Right atrium auricular region (tissue), 2 donors: ENCODE data around the gene SLC44A3. TPM values are rescaled to one million over a fixed set of nuclear protein-coding genes. Genes with fewer than 3 reads are reported as not detected.

Experiments
- DNase-seq: peaks from one replicate; pipeline ENCODE4 v3.0.0-alpha.2; 2019; ENCODE audit warnings: low spot score
- H3K27ac ChIP-seq, 2 donors: fragments of 200-600 bp; sonication (generic); 1 replicate in 1 of 2; 2 replicates in 1 of 2; pipeline ENCODE4 v1.5.1; 2016 to 2019
- H3K27me3 ChIP-seq, 2 donors: fragments of 200-600 bp; sonication (generic); one replicate each; pipeline versions ENCODE4 v1.5.1 to v1.6.0; 2017 to 2019
- H3K36me3 ChIP-seq: fragments of 200-600 bp; sonication (generic); one replicate; pipeline ENCODE4 v1.5.1; 2016
- H3K4me1 ChIP-seq, 2 donors: fragments of 200-600 bp; sonication (generic); one replicate each; pipeline versions ENCODE4 v1.5.1 to v1.6.0; 2017 to 2019
- H3K4me3 ChIP-seq, 2 donors: fragments of 200-600 bp; sonication (generic); 1 replicate in 1 of 2; 2 replicates in 1 of 2; pipeline ENCODE4 v1.5.1; 2017 to 2019; ENCODE audit warnings: mild to moderate bottlenecking in 1 of 2, moderate library complexity in 1 of 2
- H3K9me3 ChIP-seq, 2 donors: fragments of 200-600 bp; sonication (generic); one replicate each; pipeline ENCODE4 v1.5.1; 2019
- CTCF ChIP-seq, 2 donors: fragments of 200-600 bp; sonication (generic); IDR thresholded peaks; one replicate each; pipeline ENCODE4 v1.5.1; 2019; ENCODE audit warnings: antibody characterized with exemption in 2 of 2
- total RNA-seq, 2 donors: library from RNA; depleted of rRNA; stranded (reverse); fragments of >200 nt; gene quantifications; one replicate each; pipeline ENCODE4 v1.1.0, GENCODE V29; 2016

Gene SLC44A3
- total RNA-seq, 2 donors from 2014 or later = 2.7 to 9.5 TPM

GRCh38 chr1:94840808-94841207 is 20.7 kb downstream of the SLC44A3 start:
- TF ChIP-seq CTCF (IDR thresholded peaks at IDR 0.05) = no peak
- H3K36me3 ChIP-seq = no peaks in the 10 kb centered on the region
- H3K4me3 ChIP-seq = no peak overlapping the region
- no peak for DNase-seq
- H3K27me3 ChIP-seq = no peaks in the 10 kb centered on the region
- H3K9me3 ChIP-seq = no peaks in the 10 kb centered on the region
- no peak overlapping the region for H3K27ac ChIP-seq
- no peaks in the 10 kb centered on the region for H3K4me1 ChIP-seq

DNA sequence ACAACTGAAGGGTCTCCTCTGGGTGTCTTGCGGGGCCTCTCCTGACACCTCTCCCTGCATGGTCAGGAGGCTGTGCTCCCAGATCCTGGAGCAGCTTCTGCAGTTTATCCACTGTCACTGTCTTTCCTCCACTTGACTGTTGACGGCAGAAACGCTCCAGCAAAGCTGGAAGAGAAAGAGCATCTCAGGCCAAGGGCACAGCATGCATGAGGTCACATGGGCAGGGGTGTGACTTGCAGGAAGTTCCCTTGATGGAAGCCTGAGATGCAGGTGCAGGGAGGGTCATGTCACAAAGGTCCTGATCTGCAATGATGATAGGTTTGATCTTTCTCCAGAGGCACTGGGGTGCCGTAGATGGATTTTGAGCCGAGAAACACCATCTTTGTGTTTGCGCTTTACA is 23.3 kb downstream of the SLC44A3 start:
- no peak for DNase-seq
- TF ChIP-seq CTCF (IDR thresholded peaks at IDR 0.05) = no peak
- no peak overlapping the region for H3K27ac ChIP-seq
- no peaks in the 10 kb centered on the region for H3K9me3 ChIP-seq
- no peaks in the 10 kb centered on the region for H3K27me3 ChIP-seq
- no peaks in the 10 kb centered on the region for H3K36me3 ChIP-seq
- H3K4me1 ChIP-seq = no peaks in the 10 kb centered on the region
- H3K4me3 ChIP-seq = no peak overlapping the region

- Histone ChIP-seq H3K27ac (no peak overlapping the region), H3K4me1 (no peaks in the 10 kb centered on the region), H3K9me3 (no peaks in the 10 kb centered on the region), H3K27me3 (no peaks in the 10 kb centered on the region), H3K4me3 (no peak overlapping the region), H3K36me3 (no peaks in the 10 kb centered on the region)
- TF ChIP-seq CTCF (IDR thresholded peaks at IDR 0.05) = no peak
- DNase-seq = no peak
These were observed 23.7 kb downstream of the SLC44A3 start for GRCh38 chr1:94843846-94844245.

- H3K27me3 ChIP-seq = no peaks in the 10 kb centered on the region
- no peaks in the 10 kb centered on the region for H3K9me3 ChIP-seq
- H3K4me3 ChIP-seq = no peak overlapping the region
- no peak for TF ChIP-seq CTCF (IDR thresholded peaks at IDR 0.05)
- H3K27ac ChIP-seq = peak overlapping the region in 1 of 2 donors; percentile 52
- no peaks in the 10 kb centered on the region for H3K36me3 ChIP-seq
- H3K4me1 ChIP-seq = peaks cover 0 to 5% of the 10 kb centered on the region in 2 donors
- no peak for DNase-seq
These were observed 26.2 kb downstream of the SLC44A3 start for GRCh38 chr1:94846308-94846707.

- H3K4me1 ChIP-seq = peaks cover 0 to 31% of the 10 kb centered on the region in 2 donors
- no peaks in the 10 kb centered on the region for H3K9me3 ChIP-seq
- no peak for TF ChIP-seq CTCF (IDR thresholded peaks at IDR 0.05)
- no peak overlapping the region for H3K27ac ChIP-seq
- no peak for DNase-seq
- H3K36me3 ChIP-seq = no peaks in the 10 kb centered on the region
- H3K27me3 ChIP-seq = no peaks in the 10 kb centered on the region
- H3K4me3 ChIP-seq = no peak overlapping the region
These were observed 31.4 kb downstream of the SLC44A3 start for GRCh38 chr1:94851571-94851970.

GRCh38 chr1:94852788-94853187 is 32.6 kb downstream of the SLC44A3 start:
- DNase-seq = no peak
- peaks cover 0 to 31% of the 10 kb centered on the region in 2 donors for H3K4me1 ChIP-seq
- H3K27me3 ChIP-seq = no peaks in the 10 kb centered on the region
- H3K27ac ChIP-seq = peak overlapping the region in 1 of 2 donors; percentile 38
- TF ChIP-seq CTCF (IDR thresholded peaks at IDR 0.05) = peak in 1 of 2 donors; percentile 29
- H3K4me3 ChIP-seq = no peak overlapping the region
- no peaks in the 10 kb centered on the region for H3K9me3 ChIP-seq
- H3K36me3 ChIP-seq = no peaks in the 10 kb centered on the region
